ENCODE results near the gene UGT2A1.
A peak's percentile ranks its signal among the peaks of the same experiment; 100 is the strongest.

The UGT2A1 gene

GRCh38 chr4:69584135-69584534, 68.9 kb downstream of the UGT2A1 start:
- no peak for FAIRE-seq

GRCh38 chr4:69583543-69583942, 69.5 kb downstream of the UGT2A1 start:
- no peak for FAIRE-seq

- FAIRE-seq = peak; percentile 11
Measured at GRCh38 chr4:69577245-69577644, 75.8 kb downstream of the UGT2A1 start.

- no peak for FAIRE-seq
Measured at GRCh38 chr4:69576251-69576877, 76.7 kb downstream of the UGT2A1 start.

GRCh38 chr4:69568787-69569186, 84.3 kb downstream of the UGT2A1 start:
- FAIRE-seq = no peak

- FAIRE-seq = no peak
Measured at GRCh38 chr4:69563424-69563823, 89.6 kb downstream of the UGT2A1 start.

GRCh38 chr4:69549651-69550050, 103.4 kb downstream of the UGT2A1 start:
- no peak for FAIRE-seq

GRCh38 chr4:69546134-69546765, 106.8 kb downstream of the UGT2A1 start:
- no peak for FAIRE-seq
